WTC11 (cell line): ENCODE data around the gene IRF7.

Source experiments
- TF ChIP-seq, protein P1 (sequence below): fragments of 200-600 bp; IDR thresholded peaks from 2 replicates; pipeline ENCODE4 v1.8.0; 2022; ENCODE audit warnings: antibody characterized with exemption
- TF ChIP-seq, protein P2 (sequence below): sonication (generic); formaldehyde crosslinking; IDR thresholded peaks from 2 replicates; pipeline ENCODE4 v1.8.1; 2023; ENCODE audit warnings: mild to moderate bottlenecking, missing genetic modification reagents

DNA sequence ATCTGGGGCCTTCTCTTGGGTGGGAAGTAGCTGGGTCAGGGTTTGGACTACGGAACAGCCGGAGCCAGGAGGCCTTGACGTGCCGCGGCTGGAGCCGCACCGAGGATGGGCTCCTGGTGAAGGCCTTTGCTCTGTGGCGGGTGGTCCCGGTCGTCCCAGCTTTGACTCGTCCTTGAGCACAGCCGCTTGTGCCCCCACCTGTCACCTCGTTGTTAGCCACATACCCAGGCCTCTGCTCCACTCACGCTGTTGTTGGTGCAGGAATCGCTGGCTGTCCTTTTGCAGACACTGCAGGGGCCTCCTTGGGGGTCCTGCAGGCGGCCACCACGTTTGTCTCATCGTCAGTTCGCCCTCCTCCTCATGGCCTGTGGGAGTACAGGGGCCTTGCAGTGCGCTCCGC lies 22.4 kb downstream of the IRF7 start:
- TF ChIP-seq, protein P1, sequence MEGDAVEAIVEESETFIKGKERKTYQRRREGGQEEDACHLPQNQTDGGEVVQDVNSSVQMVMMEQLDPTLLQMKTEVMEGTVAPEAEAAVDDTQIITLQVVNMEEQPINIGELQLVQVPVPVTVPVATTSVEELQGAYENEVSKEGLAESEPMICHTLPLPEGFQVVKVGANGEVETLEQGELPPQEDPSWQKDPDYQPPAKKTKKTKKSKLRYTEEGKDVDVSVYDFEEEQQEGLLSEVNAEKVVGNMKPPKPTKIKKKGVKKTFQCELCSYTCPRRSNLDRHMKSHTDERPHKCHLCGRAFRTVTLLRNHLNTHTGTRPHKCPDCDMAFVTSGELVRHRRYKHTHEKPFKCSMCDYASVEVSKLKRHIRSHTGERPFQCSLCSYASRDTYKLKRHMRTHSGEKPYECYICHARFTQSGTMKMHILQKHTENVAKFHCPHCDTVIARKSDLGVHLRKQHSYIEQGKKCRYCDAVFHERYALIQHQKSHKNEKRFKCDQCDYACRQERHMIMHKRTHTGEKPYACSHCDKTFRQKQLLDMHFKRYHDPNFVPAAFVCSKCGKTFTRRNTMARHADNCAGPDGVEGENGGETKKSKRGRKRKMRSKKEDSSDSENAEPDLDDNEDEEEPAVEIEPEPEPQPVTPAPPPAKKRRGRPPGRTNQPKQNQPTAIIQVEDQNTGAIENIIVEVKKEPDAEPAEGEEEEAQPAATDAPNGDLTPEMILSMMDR: no peak
- TF ChIP-seq, protein P2, sequence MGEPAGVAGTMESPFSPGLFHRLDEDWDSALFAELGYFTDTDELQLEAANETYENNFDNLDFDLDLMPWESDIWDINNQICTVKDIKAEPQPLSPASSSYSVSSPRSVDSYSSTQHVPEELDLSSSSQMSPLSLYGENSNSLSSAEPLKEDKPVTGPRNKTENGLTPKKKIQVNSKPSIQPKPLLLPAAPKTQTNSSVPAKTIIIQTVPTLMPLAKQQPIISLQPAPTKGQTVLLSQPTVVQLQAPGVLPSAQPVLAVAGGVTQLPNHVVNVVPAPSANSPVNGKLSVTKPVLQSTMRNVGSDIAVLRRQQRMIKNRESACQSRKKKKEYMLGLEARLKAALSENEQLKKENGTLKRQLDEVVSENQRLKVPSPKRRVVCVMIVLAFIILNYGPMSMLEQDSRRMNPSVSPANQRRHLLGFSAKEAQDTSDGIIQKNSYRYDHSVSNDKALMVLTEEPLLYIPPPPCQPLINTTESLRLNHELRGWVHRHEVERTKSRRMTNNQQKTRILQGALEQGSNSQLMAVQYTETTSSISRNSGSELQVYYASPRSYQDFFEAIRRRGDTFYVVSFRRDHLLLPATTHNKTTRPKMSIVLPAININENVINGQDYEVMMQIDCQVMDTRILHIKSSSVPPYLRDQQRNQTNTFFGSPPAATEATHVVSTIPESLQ (CRISPR knock-in tag): no peak
